Loucy (cell line): ENCODE data around the gene POLD4.

Experiments used
- CTCF ChIP-seq: fragments of 200-600 bp; sonication (generic); conservative IDR thresholded peaks from 2 replicates; pipeline ENCODE4 v1.5.1; 2014; ENCODE audit warnings: mild to moderate bottlenecking, antibody characterized with exemption, low read length
- EZH2phosphoT487 ChIP-seq: fragments of 200-600 bp; IDR thresholded peaks from 2 replicates; pipeline ENCODE4 v1.6.1; 2018; ENCODE audit warnings: antibody characterized with exemption, mild to moderate bottlenecking, moderate library complexity, borderline replicate concordance

GRCh38 chr11:67312187-67313021, 40.9 kb downstream of the POLD4 start:
- no peak for TF ChIP-seq CTCF
- no peak for TF ChIP-seq EZH2phosphoT487
